ENCODE results near the gene SH3GL2.

Gene SH3GL2

DNA sequence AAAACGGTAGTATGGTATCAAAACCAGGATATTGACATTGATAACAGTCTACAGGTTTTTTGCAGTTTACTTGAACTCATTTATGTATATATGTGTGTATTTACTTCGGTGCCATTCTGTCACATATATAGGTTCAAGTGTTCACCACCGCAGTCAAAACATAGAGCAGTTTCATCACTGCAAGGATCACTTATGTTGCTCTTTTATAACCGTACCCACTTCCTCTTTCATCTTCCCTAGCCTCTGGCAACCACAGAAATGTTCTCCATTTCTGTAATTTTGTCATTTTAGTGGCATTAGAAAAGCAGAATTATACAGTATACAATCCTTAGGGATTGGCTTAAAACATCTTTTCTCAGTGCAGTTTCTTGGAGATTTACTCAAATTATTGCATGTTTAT lies 90.3 kb downstream of the SH3GL2 start:
- DNase-seq = no peak

DNA sequence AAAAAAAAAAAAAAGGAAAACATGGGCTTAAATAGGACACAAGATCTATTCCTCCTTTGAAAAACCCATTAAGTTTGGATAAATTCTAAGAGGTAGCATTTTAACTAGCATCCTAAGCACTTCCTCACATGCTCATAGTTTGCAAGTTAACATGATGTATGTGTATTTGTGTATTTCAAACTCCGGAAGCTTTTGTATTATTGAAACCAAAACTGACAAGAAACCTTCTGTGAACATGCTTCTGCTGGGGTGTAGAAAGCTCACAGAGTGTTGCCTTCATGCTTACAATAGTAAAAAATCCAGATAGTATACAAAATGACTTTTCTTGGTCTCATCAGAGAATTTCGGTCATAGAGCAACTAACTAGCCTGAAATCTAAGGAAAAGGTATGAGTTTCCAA lies 103.8 kb downstream of the SH3GL2 start:
- DNase-seq = no peak

DNA sequence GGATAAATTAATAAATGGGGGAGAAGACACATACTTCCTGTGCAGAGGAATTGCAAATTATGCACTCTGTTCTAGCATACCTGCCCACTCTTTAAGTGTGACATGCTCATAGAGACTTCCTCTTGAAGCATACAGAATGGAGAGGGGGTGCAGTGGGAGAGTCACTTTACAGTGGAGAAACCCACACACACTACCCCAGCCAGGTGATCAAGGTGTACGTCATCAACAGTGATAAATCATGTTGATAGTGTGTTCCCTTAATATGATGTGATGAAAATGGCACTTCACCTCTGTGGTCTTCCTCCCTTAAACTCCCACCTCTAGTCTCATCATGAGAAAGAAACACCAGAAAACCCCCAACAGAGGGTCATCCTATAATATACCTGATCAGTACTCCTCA lies 110.0 kb downstream of the SH3GL2 start:
- no peak for DNase-seq

DNA sequence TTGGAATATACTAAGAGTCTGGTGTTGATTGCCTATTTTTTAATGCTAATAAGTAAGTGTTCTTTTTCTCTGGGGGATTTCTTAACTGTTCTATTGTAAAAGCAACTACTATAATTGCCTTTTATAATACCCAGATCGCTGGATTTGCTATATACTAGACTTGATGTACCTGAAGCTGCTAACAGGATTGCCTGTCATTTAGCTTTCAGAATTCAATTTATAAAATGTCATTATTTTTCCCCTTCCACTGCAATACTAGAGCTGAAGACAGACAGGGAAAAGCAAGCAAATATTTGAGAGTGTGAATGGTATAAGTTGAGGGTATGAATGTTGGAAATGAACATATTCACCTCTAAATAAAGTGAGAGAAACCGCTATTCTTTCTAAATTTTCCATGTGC lies 115.5 kb downstream of the SH3GL2 start:
- no peak for DNase-seq

DNA sequence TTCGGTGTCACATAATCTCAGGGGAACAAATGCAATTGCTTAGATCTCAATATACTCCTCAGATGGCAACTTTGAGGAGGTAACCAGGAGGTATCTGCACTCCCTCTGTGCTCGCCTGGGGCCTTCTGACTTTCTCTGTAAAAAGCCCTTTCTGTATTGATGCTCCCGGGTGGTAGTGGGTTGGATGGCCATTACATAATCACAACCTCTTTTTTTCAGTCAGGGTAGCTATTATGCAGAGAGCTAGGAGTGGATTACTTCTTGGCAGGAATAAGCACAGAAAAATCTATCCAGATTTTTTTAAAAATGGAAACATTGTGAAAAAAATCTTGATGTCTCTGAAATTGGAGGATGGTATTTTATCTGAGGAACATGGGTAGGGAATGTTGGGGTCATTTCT lies 116.6 kb downstream of the SH3GL2 start:
- DNase-seq = no peak

DNA sequence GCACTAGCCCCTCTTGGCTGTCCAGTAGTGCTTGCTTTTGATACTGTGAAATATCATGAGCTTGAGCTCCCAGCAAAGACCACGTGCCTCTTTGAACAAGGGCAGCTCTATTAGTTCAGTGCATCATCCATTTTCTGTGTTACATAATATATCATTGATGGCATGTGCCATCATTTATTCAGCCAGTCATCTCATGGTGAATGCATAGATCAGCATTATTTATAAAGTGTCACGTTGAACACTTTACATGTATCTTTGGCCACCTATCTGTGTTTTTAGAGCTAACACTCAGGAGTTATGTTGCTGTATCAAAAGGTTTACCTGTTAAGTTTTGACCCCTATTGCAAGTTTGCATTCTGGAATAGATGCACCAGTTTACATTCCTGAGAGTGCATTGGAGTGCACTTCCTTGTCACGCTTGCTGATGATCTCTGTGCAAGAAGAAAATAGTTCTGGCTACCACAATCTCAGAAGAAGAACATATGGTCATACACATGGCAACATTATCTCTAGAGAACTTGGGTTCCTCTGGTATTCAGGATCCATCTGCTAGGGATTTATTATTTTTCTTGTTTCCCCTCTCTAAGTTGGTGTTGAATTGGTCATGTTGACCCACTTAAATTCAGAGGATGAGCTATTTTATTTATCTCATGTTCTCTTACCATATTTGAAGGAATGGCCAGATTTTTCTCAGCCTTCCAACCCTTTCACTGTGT lies 120.9 kb downstream of the SH3GL2 start:
- DNase-seq = no peak

DNA sequence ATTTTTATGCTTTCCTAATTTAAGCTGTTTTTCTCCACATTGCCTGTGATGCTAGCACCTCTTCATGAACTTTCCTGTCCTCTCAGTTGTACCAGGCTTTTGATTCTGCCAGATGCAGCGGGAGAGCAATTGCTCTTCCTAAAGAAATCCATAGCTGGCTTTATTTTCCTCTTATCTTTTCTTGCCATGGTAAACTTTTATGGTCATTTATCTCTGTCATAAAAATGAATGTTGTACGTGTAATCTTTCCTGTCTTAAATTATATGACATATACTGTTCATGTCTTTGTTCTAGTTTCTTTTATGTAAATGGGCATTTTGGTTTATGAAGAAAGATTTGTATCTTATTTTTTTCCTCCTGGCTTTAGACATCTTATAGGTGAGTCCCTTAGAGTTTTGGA lies 127.5 kb downstream of the SH3GL2 start:
- DNase-seq = no peak

DNA sequence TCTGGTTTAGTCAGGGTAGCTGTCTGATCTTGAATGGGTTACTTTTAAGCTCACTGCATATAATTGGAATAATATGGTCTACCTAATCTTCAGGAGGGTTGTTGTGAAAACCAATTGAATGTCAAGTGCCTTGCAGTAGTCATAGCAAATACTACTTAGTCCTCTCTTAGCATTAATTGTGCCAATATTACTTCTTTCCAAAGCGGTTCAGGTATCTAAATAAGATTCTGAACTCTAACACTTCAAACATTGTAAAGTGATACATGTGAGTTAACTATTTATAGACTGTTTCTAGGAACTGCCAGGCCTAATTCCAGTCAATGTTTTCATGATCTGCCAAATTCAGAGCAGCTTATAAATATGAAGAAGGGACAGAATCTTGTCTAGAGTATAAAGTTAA lies 140.2 kb downstream of the SH3GL2 start:
- DNase-seq = no peak

DNA sequence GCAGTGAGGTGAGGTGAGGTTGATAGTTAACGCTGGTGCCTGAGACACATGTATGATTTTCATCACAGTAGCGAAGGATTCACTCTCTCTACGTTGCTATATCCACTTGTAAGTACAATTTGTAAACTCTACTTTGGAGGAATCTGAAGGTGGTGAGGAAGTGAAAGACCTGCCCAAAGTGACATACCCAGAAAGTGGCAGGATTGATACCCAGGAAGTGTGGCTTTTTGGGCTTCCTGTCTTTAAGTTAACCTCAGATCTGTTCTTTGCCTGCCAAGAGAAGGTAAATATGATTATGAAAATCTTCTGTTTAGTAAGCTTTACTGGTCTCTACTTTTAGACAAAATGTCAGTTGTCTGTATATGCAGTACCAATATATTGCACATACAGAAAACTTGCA lies 143.1 kb downstream of the SH3GL2 start:
- DNase-seq = no peak

DNA sequence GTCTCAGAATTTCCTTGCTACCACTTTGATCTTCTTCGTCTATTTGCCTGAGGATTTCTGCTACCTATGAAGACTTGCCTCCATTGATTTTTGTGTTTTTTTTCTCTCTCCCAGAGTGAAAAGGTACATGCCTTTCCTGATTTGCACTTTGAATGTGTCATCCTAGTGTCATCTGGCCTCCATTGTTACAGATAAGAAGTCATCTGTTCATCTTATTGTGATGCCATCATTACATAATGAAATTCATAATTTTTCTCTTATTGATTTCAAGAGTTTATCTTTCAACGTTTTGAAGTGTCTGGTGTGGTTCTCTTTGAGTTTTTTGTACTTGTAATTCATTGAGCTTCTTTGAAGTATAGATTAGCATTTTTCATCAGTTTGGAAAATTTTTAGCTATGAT lies 144.8 kb downstream of the SH3GL2 start:
- DNase-seq = no peak

DNA sequence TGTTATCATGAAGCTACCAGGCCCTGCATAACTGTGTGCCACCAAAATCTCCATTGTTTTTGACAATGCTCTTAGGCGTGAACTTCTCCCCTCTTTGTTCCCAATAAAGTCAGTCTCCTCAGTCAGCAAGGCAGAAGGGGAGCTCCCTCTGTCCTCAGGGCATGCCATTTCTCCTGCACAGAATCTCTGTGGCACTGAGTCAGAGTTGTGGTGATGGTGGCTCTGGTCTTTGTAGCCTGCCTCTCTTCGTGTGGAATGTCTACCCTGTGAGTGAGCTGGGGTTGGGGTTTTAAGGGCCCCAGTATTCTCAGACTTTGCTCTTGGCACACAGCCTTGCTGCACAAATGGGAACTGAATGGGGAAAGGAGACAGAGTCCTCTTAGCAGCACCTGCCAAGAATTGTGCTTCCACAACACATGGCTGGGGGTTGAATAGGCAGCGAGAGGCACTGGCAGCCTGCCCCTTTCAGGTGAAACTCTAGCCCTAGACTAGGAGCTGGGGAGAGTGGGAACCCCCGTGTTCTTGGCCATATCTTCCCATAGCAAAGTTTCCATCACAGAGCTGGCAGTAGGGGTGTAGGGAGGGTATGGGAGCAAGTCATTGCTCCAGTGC lies 146.6 kb downstream of the SH3GL2 start:
- no peak for DNase-seq

DNA sequence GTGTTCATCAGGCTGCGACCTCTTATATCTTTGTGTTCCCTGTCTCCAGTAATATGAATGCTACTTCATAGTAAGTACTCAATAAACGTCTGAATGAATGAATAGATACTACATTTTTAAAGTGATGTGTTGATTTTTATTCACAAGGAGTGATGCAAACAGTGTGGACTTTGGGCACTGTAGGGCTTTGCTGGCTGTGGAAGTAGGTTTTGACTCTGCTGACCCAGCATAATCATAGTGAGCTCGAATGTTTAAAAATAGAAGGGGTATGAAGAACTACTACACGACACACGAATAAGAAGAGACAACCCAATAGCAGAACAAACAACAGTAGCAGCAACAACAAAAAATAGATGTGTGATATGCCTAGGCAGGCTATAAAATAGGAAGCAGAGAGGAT lies 147.4 kb downstream of the SH3GL2 start:
- DNase-seq = no peak

DNA sequence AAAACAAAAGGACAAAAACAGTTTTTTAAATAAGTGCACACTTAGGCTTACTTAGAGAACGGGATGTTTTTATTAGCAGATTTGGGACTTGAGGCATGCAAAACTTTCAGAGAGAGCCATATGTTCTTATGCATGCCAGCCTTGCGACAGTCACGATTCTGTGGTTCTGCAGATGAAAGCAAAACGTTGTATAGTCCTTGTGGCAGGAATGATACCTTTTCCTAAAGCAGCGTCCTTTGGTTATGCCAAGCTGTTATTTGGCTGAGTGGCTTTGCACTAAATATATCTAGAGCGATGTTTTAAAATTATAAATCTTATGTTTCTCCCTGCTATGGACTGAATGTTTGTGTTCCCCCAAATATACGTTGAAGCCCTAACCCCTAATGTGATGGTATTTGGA lies 152.0 kb downstream of the SH3GL2 start:
- no peak for DNase-seq

DNA sequence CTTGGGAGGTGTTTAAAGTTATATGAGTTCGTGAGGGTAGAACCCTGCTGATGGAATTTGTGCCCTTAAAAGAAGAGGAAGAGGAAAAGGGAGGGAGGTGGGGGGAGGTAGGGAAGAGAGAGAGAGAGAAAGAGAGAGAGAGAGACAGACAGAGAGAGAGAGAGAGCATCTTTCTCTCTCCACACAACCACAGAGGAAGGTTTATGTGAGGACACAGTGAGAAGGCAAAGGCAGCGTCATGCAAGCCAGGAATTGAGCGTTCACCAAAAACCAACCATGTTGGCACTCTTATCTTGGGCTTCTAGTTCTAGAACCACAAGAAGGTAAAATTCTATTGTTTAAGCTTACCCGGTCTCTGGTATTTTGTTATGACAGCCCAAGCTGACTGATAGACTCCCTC lies 152.4 kb downstream of the SH3GL2 start:
- no peak for DNase-seq

DNA sequence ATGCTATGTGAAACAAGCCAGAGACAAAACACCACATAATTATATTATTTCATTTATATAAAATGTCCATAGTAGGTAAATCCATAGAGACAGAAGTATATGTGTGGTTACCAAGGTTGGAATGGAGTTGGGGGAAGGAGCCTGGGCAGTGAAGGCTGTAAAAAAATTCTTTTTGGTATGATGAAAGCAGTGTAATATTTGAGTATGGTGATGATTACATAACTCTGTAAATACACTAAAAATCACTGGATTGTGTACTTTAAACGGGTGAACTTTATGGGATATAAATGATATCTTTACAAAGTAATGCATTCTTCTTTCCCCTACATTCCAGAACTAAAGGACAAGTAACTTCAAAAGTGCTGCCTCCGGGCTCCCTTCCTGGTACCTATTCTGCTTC lies 155.8 kb downstream of the SH3GL2 start:
- DNase-seq = no peak

DNA sequence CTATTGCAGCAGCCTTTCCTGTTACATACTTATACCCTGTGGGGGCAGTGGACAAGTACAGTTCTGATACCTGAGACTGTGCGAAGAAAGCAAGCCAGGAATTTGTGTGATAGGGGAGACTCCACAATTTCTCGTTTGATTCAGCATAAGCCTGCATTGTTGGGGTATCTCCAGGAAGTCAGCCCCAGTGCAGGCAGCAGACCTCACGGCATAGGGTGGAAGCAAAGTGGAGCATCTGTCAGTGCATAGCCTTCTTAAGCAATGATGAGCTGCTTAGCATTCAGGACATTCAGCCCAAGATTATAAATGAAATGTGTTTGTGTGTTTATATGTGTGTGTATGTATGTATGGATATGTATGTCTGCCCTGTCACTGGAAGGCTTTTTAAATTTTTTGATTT lies 157.0 kb downstream of the SH3GL2 start:
- DNase-seq = no peak

DNA sequence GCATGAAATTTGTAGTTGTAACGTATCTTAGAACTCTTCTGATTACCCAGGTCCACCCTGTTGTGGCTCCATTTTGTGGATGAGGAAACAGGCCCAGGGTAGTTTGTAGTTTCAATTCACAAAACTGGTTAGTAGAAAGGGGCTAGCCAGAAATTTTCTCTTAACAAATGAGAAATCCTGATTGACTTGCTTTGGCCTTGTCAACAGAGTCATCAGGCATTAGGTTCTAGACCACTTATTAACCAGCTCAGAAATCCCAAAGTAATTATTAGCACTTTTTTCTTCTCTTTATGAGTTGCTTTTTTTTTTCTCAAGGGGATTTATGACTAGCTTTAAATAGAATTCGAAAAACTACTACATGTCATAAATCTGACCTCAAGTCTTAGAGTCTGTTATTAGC lies 160.2 kb downstream of the SH3GL2 start:
- no peak for DNase-seq

DNA sequence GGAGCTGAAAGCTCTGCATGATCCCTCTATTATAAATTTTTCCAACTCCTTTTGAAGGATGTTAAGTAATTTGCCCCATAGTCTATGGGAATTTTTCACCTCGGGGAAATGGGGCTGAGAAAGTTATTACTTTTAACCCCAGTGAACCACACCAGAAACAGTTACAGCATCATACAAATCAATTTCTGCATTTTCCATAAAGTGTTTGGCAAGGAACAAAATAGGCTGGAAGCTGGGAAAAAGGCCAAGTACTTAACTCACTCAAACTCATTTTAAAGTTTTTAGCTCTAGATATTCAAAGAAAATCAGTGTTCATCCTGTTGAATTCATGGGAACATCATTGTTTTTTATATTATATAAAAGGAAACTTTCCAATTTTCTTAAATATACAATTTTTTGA lies 160.9 kb downstream of the SH3GL2 start:
- no peak for DNase-seq

DNA sequence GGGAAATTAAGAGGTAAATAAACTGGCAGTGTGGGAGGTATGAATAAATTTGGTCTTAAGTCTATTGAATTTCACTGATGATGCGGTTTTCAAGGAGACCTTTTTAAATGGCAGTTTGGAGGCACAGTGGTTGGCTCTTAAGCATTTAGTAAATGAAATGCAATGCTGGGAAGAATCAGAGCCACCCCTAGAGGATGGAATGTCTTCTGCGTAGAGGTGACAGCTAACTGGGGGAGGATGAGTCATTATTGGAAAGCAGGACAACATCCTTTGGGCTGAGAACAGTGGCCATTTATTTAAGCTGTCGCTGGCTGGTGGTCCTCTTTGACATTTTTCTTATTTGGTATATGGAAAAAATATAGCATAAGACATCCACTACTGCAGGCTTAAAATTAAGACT lies 163.2 kb downstream of the SH3GL2 start:
- DNase-seq = no peak

DNA sequence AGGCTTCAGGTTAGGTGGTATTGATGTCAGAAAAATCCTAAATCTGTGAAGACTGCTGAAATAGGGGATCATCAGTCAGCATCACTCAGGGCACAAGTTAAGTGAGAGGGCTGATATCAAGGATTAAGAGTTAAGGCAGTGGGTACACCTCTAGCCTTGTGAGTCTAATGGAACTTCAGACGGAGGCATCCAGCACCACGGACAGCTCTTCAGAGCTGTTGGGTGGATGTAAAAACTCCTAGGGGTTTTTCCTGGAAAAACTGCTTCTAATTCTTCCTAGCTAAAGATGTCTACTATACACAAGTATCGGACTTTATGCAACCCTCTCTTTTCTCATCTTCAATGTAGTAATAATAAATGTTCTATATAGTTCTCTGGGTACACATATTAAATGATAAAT lies 165.9 kb downstream of the SH3GL2 start:
- no peak for DNase-seq

DNA sequence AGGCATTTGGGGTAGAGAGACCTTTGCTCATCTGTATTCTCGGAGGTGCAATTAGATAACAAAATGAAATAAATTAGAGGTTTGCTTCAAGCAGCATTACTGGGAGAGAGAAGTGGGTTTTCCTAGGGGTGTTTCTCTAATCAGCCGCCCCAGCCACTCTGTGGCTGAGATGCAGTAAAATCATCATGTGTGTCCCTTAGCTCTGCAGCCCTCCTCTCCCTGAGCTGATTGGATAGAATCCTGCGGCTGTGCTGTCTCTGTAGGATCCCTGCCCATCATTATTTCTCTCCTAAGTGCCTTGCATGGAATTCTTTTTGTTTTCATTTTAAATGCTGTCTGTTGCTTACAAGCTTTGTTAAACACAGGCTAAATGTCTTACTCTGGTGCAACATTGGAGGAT lies 171.4 kb downstream of the SH3GL2 start:
- DNase-seq = no peak

DNA sequence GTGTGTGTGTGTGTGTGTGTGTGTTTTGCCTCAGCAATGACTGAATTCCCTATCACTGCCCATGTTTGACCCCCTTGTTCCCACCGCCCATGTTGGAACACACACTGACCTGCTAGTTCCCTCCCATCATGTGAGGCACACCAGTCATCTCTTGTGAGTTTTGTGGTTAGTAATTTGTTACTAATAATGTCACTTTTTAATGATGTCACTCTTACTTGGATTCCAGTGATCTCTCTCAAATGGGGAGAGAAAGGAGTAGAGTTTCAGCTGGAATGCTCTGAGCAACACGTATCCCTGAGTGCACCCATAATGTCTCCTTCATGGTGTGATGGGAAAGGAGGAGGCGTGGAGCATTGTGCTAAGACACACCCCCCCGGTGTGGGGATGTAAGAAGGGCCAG lies 172.6 kb downstream of the SH3GL2 start:
- DNase-seq = no peak

DNA sequence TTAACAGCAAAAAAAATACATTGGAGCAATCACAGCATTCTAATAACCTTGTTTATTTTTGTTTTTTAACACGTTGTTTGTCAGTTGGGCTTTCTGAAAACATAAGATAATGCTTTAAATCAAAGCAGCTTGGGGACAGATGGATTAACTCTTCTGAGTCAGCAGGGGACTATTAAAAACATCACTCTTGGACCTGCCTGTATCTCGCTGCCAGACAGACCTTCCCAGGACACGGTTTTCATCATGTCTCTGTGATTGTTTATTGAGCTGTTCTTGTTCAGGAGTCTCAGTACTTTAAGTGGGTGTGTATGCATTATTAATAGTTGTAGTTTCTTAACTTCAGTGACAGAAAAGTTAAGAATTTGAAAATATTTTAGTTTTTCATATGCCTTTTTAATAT lies 173.2 kb downstream of the SH3GL2 start:
- DNase-seq = no peak

DNA sequence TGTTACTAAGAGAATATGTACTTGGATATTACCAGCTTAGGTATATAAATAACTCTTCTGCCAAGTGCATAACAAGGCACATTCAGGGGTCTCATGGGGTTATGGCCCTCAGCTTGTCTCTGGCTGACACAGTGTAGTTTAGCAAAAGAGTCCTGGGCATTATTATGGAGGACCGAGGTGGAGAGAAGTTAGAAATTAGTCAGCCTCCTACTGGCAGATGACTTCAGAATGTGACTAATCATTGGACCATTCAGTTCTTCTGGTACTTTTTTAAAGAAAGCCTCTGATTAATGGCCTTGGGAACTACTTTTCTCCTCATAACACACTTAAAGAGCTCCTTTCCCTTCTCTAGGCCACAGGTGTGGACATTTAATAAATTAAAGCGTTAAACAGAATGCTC lies 178.9 kb downstream of the SH3GL2 start:
- no peak for DNase-seq

DNA sequence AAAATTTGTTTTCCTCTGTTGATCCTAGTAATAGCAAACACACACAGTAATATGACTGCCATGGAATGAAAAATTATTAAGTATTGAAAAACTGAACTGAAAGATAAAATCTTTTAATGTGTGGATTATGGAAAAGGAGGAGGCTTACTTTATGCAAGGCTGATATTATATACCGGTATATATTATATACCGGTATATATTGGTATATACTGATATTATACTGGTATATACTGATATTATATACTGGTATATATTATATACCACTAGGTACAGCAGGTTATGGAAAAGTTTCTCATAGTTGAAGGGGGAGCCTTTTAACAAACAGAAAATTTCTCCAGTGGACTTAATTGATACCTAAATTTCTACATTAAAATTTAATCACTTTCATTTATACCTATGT lies 181.4 kb downstream of the SH3GL2 start:
- DNase-seq = no peak
